Nephron (organoid): ENCODE measurements around the gene FKBP5.
A peak's percentile ranks its signal among the peaks of the same experiment; 100 is the strongest.
"Not testable (repeated sequence)": the region's sequence is repeated elsewhere in the genome, so short reads cannot be mapped to it uniquely, and the experiment has no call there.

Experiments
- H3K27ac Mint-ChIP-seq, 3 experiments: 2 replicates each; pipeline ENCODE4 v1.8.0; 2020; ENCODE audit warnings: mixed read lengths in 3 of 3, mild to moderate bottlenecking in 2 of 3, moderate library complexity in 1 of 3
- H3K27me3 Mint-ChIP-seq: 2 replicates; pipeline ENCODE4 v1.8.0; 2021; ENCODE audit warnings: low read depth, mild to moderate bottlenecking, moderate library complexity, mixed read lengths
- H3K36me3 Mint-ChIP-seq: 2 replicates; pipeline ENCODE4 v1.8.0; 2020; ENCODE audit warnings: low read depth, mixed read lengths
- H3K4me1 Mint-ChIP-seq: 2 replicates; pipeline ENCODE4 v1.8.0; 2020; ENCODE audit warnings: mixed read lengths
- H3K4me3 Mint-ChIP-seq, 3 experiments: 2 replicates each; pipeline ENCODE4 v1.8.0; 2020; ENCODE audit warnings: mild to moderate bottlenecking in 3 of 3, mixed read lengths in 3 of 3, moderate library complexity in 2 of 3
- H3K9me3 Mint-ChIP-seq: 2 replicates; pipeline ENCODE4 v1.8.0; 2020; ENCODE audit warnings: mixed read lengths
- CTCF ChIP-seq, 3 experiments: fragments of 200-600 bp; sonication (generic); IDR thresholded peaks; one replicate each; pipeline ENCODE4 v1.5.0; 2021; ENCODE audit warnings: antibody characterized with exemption in 3 of 3; ENCODE audit not compliant: unreplicated experiment in 3 of 3

FKBP5 gene

GRCh38 chr6:35706468-35706867 lies 17.8 kb upstream of the FKBP5 start:
- Mint-ChIP-seq H3K4me3 (no peak overlapping the region), H3K27me3 (no peaks in the 10 kb centered on the region), H3K9me3 (peaks cover 5% of the 10 kb centered on the region), H3K4me1 (no peaks in the 10 kb centered on the region), H3K27ac (no peak overlapping the region), H3K36me3 (no peaks in the 10 kb centered on the region)
- TF ChIP-seq CTCF (IDR thresholded peaks at IDR 0.05; ENCODE audit: unreplicated experiment in 3 of 3), result no peak

- Mint-ChIP-seq H3K27ac (no peak overlapping the region), H3K4me3 (no peak overlapping the region), H3K36me3 (no peaks in the 10 kb centered on the region), H3K9me3 (peaks cover 5% of the 10 kb centered on the region), H3K27me3 (no peaks in the 10 kb centered on the region), H3K4me1 (no peaks in the 10 kb centered on the region)
- no peak for TF ChIP-seq CTCF (IDR thresholded peaks at IDR 0.05; ENCODE audit: unreplicated experiment in 3 of 3)
Observed at GRCh38 chr6:35703554-35703953, 14.8 kb upstream of the FKBP5 start.

- no peak overlapping the region for H3K27ac Mint-ChIP-seq
- TF ChIP-seq CTCF (IDR thresholded peaks at IDR 0.05; ENCODE audit: unreplicated experiment in 3 of 3), result no peak
- peaks cover 9% of the 10 kb centered on the region for H3K9me3 Mint-ChIP-seq
- no peaks in the 10 kb centered on the region for H3K4me1 Mint-ChIP-seq
- no peak overlapping the region for H3K4me3 Mint-ChIP-seq
- H3K27me3 Mint-ChIP-seq, result no peaks in the 10 kb centered on the region
- H3K36me3 Mint-ChIP-seq, result no peaks in the 10 kb centered on the region
Observed at GRCh38 chr6:35698858-35699257, 10.1 kb upstream of the FKBP5 start.

GRCh38 chr6:35698430-35698829 lies 9.7 kb upstream of the FKBP5 start:
- H3K4me1 Mint-ChIP-seq, H3K27ac Mint-ChIP-seq, H3K36me3 Mint-ChIP-seq, H3K27me3 Mint-ChIP-seq, H3K4me3 Mint-ChIP-seq, H3K9me3 Mint-ChIP-seq: not testable (repeated sequence)

GRCh38 chr6:35694462-35694861 lies 5.7 kb upstream of the FKBP5 start:
- Mint-ChIP-seq H3K9me3 (peaks cover 6% of the 10 kb centered on the region), H3K4me3 (no peak overlapping the region), H3K4me1 (no peaks in the 10 kb centered on the region), H3K27ac (no peak overlapping the region), H3K36me3 (no peaks in the 10 kb centered on the region), H3K27me3 (no peaks in the 10 kb centered on the region)
- TF ChIP-seq CTCF (IDR thresholded peaks at IDR 0.05; ENCODE audit: unreplicated experiment in 3 of 3), result no peak

- H3K27me3 Mint-ChIP-seq, result peaks cover 4% of the 10 kb centered on the region
- H3K9me3 Mint-ChIP-seq, result peaks cover 6% of the 10 kb centered on the region
- H3K36me3 Mint-ChIP-seq, result no peaks in the 10 kb centered on the region
- H3K4me1 Mint-ChIP-seq, result peaks cover 11% of the 10 kb centered on the region
- H3K27ac Mint-ChIP-seq, result peak overlapping the region in 1 of 3 experiments; percentile 33
- TF ChIP-seq CTCF (IDR thresholded peaks at IDR 0.05; ENCODE audit: unreplicated experiment in 3 of 3), result no peak
- peak overlapping the region in 1 of 3 experiments; percentile 48 for H3K4me3 Mint-ChIP-seq
Observed at GRCh38 chr6:35691027-35691824, 2.5 kb upstream of the FKBP5 start.
